ENCODE data around the gene CCDC3.

Gene CCDC3

DNA sequence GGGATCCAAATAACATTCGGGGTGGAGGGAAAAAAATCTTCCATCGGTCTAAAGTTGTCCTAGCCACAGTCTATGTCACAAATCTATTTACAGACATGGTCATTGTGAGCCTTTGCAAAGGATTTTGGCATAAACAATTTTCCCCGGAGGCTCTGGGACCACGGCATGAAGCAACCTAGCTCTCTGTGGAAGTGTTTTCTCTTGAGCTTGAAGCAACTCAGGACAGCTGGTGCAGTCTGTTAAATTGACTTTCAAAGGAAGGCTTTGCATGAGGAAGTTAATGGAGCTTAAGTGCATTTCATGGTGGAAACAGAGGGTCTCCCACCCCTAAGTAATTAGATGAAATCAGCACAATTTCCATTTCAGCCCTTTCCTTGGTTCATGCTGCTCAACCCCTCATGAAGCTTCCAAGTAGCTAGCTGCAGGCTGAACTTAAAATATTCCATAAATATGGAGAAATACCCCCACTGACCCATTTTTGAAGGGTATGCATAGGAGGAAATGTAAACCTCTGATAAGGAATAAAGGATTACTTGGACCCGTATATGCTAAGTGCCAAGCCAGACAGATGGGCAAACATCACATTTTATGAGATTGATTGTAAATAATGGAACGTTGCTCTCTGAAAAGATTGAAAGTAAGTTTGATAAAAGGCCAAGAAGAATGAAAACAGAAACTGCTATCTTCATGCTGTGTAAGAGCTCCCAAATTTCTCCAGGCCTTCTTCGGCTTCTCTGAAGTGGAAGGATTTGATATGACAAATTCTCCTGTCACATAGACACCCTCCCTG lies 39.9 kb downstream of the CCDC3 start:
- Histone ChIP-seq H3K9me3 (ENCODE audit: control insufficient read depth, low read length) (peaks cover 9% of the 10 kb centered on the region), H3K4me3 (ENCODE audit: low read length) (no peak overlapping the region), H3K36me3 (ENCODE audit: control insufficient read depth, insufficient read depth, low read length, severe bottlenecking) (no peaks in the 10 kb centered on the region), H3K9ac (ENCODE audit: low read length) (no peak overlapping the region), H3K27me3 (replicated peaks; ENCODE audit: control insufficient read depth, insufficient read depth, low read length) (peaks cover 13% of the 10 kb centered on the region), H3K4me1 (ENCODE audit: control insufficient read depth, insufficient read depth, low read length) (no peaks in the 10 kb centered on the region)
- no peak for DNase-seq (ENCODE audit: low read depth)

DNA sequence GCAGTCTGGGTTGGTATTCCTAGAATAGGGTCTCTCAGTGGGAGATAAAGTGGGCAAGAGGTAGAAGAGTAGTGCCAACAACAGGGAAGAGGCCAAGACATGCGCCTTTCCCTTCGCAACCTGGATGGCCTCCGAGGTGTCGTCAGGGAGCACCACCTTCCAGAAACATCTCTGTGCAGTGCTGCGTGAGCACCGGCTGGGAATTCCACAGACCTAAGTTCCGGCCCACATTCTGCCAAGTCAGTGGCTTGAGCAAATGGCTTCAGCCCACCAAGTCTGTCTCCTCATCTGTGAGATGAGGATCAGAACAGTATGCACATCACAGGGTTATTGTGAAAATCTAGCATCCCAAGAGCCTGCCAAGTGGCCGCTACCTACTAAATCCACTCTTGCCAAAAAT lies 40.6 kb downstream of the CCDC3 start:
- H3K4me3 ChIP-seq (ENCODE audit: low read length), result no peak overlapping the region
- H3K36me3 ChIP-seq (ENCODE audit: control insufficient read depth, insufficient read depth, low read length, severe bottlenecking), result no peaks in the 10 kb centered on the region
- no peak overlapping the region for H3K9ac ChIP-seq (ENCODE audit: low read length)
- no peak for DNase-seq (ENCODE audit: low read depth)
- no peaks in the 10 kb centered on the region for H3K4me1 ChIP-seq (ENCODE audit: control insufficient read depth, insufficient read depth, low read length)
- H3K27me3 ChIP-seq (replicated peaks; ENCODE audit: control insufficient read depth, insufficient read depth, low read length), result peaks cover 13% of the 10 kb centered on the region
- peaks cover 4% of the 10 kb centered on the region for H3K9me3 ChIP-seq (ENCODE audit: control insufficient read depth, low read length)

DNA sequence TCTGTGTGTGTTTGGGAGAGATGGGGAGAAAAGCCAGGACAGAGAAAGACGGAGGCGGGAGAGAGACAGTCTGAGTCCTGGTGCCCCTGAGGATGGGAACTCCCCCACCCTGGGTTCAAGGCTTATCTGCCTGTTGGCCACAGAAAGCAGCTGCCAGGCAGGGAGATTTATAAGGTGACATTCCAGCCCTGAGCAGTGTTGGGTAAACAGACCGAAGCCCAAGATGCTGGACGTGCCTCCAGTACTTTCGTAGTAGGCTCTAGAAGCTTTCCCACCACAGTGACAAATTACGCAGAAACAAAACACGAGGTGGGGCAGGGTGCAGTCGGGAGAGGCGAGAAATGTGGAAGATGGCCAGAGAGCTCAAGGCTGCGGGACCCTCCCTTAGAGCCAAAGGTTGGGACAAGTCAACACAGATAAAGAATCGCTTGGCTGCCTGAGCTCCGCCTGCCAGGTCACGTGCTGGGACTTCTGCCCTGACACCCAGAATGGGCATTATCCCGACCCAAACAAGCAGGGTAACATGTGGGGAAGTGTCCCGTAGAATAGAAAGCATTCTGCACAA lies 41.1 kb downstream of the CCDC3 start:
- H3K4me3 ChIP-seq (ENCODE audit: low read length), result no peak overlapping the region
- peaks cover 13% of the 10 kb centered on the region for H3K27me3 ChIP-seq (replicated peaks; ENCODE audit: control insufficient read depth, insufficient read depth, low read length)
- H3K9me3 ChIP-seq (ENCODE audit: control insufficient read depth, low read length), result peaks cover 4% of the 10 kb centered on the region
- H3K4me1 ChIP-seq (ENCODE audit: control insufficient read depth, insufficient read depth, low read length), result no peaks in the 10 kb centered on the region
- no peak overlapping the region for H3K9ac ChIP-seq (ENCODE audit: low read length)
- no peaks in the 10 kb centered on the region for H3K36me3 ChIP-seq (ENCODE audit: control insufficient read depth, insufficient read depth, low read length, severe bottlenecking)
- no peak for DNase-seq (ENCODE audit: low read depth)

DNA sequence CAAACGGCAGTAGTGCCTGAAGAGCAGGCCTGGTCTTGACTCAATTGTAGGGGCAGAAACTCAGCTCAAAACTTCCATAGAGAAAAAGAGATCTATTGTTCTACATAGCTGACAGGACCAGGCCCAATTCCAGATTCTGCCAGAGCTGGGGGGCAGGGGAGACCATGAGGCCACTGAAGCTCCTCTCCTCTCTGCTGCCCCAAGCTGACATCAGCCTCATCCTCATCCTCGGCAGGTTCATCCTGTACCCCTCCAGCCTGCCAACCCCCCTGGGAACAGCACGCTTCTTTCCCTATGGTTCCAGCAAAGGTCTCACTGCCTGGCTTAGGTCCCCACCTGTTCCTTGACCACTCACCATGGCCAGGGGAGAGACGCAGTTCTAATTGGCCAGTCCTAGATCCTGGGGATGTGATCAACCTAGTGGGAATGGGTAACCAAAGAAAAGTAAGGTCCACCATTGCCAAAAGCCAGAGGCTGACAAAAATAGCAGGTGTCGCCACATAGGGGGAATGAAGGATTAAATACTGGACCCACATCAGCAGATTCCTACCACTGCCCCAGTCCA lies 42.9 kb downstream of the CCDC3 start:
- H3K9ac ChIP-seq (ENCODE audit: low read length), result no peak overlapping the region

DNA sequence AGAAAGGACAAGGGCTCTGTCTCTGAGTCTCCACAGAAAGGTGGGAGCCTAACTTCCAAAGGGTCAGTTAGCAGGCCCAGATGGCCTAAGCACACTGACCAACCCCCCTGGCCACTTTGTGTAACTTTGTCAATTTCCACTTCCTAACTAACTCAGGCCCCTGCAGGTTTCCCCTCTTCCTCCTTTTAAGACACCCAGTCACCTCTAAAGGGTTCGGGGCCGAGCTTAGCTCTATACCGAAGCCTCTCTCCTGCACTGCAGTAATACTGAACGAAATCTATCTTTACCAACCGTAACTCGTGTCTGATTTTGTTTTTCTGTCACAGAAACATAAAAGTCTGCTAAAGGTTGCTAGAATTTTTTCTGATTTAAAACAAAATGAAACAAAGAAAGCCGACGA lies 44.4 kb downstream of the CCDC3 start:
- no peak for DNase-seq (ENCODE audit: low read depth)

More for the DNA sequence above, 42.9 kb downstream of the CCDC3 start:
- H3K27me3 ChIP-seq (replicated peaks; ENCODE audit: control insufficient read depth, insufficient read depth, low read length), result peaks cover 13% of the 10 kb centered on the region
- no peak overlapping the region for H3K4me3 ChIP-seq (ENCODE audit: low read length)
- H3K4me1 ChIP-seq (ENCODE audit: control insufficient read depth, insufficient read depth, low read length), result no peaks in the 10 kb centered on the region
- DNase-seq (ENCODE audit: low read depth), result no peak
- no peaks in the 10 kb centered on the region for H3K36me3 ChIP-seq (ENCODE audit: control insufficient read depth, insufficient read depth, low read length, severe bottlenecking)
- peaks cover 4% of the 10 kb centered on the region for H3K9me3 ChIP-seq (ENCODE audit: control insufficient read depth, low read length)

DNA sequence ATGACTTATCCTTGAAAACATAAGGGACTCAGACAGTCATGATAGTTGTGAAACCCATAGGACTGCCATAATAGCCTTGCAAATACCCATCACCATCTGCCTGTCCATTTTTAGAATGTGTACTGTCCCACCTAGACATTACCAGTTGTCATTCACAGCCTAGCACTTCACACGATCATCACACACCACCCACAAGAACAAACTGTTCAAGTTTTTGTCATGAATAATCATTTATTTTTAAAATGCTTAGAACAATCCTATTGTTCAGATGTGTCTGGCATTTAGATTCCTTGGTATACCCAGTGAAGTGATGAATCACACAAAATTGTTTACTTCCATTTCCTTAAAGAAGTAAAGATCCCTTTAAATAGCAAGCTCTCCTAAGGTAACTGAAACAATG lies 46.6 kb downstream of the CCDC3 start:
- Histone ChIP-seq H3K36me3 (ENCODE audit: control insufficient read depth, insufficient read depth, low read length, severe bottlenecking) (no peaks in the 10 kb centered on the region), H3K4me1 (ENCODE audit: control insufficient read depth, insufficient read depth, low read length) (no peaks in the 10 kb centered on the region), H3K9me3 (ENCODE audit: control insufficient read depth, low read length) (peaks cover 16% of the 10 kb centered on the region), H3K4me3 (ENCODE audit: low read length) (no peak overlapping the region), H3K27me3 (replicated peaks; ENCODE audit: control insufficient read depth, insufficient read depth, low read length) (no peaks in the 10 kb centered on the region), H3K9ac (ENCODE audit: low read length) (no peak overlapping the region)
- DNase-seq (ENCODE audit: low read depth), result no peak

More for the DNA sequence above, 44.4 kb downstream of the CCDC3 start:
- Histone ChIP-seq H3K4me1 (ENCODE audit: control insufficient read depth, insufficient read depth, low read length) (no peaks in the 10 kb centered on the region), H3K4me3 (ENCODE audit: low read length) (no peak overlapping the region), H3K9ac (ENCODE audit: low read length) (no peak overlapping the region), H3K9me3 (ENCODE audit: control insufficient read depth, low read length) (peaks cover 16% of the 10 kb centered on the region), H3K36me3 (ENCODE audit: control insufficient read depth, insufficient read depth, low read length, severe bottlenecking) (no peaks in the 10 kb centered on the region), H3K27me3 (replicated peaks; ENCODE audit: control insufficient read depth, insufficient read depth, low read length) (peaks cover 13% of the 10 kb centered on the region)

DNA sequence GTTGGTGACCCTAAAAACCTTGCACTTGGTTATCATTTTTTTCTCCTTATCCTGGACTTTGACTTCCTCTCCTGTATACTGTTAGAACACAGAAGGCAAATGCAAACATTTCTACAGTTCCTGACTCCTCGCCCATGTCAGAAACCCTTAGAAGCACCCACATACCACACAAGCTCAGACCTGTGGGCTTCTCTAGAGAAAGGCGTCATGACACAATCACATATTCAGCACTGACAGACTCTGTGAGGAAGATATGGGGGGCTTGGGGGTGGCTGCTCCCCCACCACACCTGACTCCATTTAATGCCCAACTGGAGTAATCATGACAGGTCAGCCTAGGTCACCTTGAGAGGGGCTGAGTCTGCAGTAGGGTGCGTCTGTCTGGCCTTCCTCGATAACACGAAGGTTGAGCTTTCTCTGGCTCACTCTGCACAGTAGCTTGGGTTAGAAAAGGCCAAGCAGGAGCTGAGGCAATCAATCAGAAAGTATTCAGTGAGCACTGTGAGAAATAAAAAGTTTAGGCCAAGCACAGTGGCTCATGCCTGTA lies 50.9 kb downstream of the CCDC3 start:
- no peaks in the 10 kb centered on the region for H3K36me3 ChIP-seq (ENCODE audit: control insufficient read depth, insufficient read depth, low read length, severe bottlenecking)
- peaks cover 12% of the 10 kb centered on the region for H3K9me3 ChIP-seq (ENCODE audit: control insufficient read depth, low read length)
- no peak for DNase-seq (ENCODE audit: low read depth)
- H3K4me3 ChIP-seq (ENCODE audit: low read length), result no peak overlapping the region
- H3K9ac ChIP-seq (ENCODE audit: low read length), result no peak overlapping the region
- H3K27me3 ChIP-seq (replicated peaks; ENCODE audit: control insufficient read depth, insufficient read depth, low read length), result no peaks in the 10 kb centered on the region
- H3K4me1 ChIP-seq (ENCODE audit: control insufficient read depth, insufficient read depth, low read length), result no peaks in the 10 kb centered on the region

DNA sequence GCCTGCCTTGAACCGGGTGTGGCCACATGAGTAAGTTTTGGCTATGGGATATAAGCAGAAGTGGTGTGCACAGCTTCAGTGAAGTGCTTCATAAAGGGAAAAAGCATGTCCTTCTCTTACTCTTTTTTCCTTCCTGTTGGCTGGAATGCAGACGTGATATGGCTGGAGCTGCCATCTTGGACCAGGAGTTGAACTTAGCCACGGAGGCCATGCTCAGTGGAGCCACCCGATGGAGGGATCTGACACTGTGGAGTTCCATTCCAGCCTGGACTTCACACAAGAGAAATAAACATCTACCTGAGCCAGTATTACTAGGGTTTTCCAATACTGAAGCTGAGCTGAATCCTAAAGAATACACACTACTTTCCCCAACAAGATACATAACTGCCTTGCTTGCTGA lies 52.3 kb downstream of the CCDC3 start:
- Histone ChIP-seq H3K27me3 (replicated peaks; ENCODE audit: control insufficient read depth, insufficient read depth, low read length) (no peaks in the 10 kb centered on the region), H3K9me3 (ENCODE audit: control insufficient read depth, low read length) (peaks cover 12% of the 10 kb centered on the region), H3K36me3 (ENCODE audit: control insufficient read depth, insufficient read depth, low read length, severe bottlenecking) (no peaks in the 10 kb centered on the region), H3K4me1 (ENCODE audit: control insufficient read depth, insufficient read depth, low read length) (no peaks in the 10 kb centered on the region), H3K4me3 (ENCODE audit: low read length) (no peak overlapping the region), H3K9ac (ENCODE audit: low read length) (no peak overlapping the region)
- DNase-seq (ENCODE audit: low read depth), result no peak

DNA sequence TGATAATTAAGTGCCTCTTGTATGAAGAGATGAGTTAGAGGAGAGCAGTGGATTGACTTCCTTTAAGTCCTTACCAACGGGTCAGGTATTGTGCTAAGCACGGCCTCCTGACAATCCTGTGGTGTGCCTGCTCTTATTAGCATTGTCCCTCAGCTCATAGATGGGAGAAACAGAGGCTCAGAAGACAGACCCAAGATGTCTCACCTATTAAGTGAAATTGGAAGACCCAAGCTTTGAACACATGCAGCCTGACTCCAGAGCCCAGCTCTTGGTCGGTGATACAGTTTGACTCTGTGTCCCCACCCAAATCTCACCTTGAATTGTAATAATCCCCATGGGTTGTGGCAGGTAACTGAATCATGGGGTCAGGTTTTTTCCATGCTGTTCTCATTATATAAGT lies 53.8 kb downstream of the CCDC3 start:
- H3K9ac ChIP-seq (ENCODE audit: low read length), result no peak overlapping the region
- no peaks in the 10 kb centered on the region for H3K27me3 ChIP-seq (replicated peaks; ENCODE audit: control insufficient read depth, insufficient read depth, low read length)
- no peak for DNase-seq (ENCODE audit: low read depth)
- H3K4me1 ChIP-seq (ENCODE audit: control insufficient read depth, insufficient read depth, low read length), result no peaks in the 10 kb centered on the region
- peaks cover 5% of the 10 kb centered on the region for H3K9me3 ChIP-seq (ENCODE audit: control insufficient read depth, low read length)
- H3K4me3 ChIP-seq (ENCODE audit: low read length), result no peak overlapping the region
- H3K36me3 ChIP-seq (ENCODE audit: control insufficient read depth, insufficient read depth, low read length, severe bottlenecking), result no peaks in the 10 kb centered on the region

DNA sequence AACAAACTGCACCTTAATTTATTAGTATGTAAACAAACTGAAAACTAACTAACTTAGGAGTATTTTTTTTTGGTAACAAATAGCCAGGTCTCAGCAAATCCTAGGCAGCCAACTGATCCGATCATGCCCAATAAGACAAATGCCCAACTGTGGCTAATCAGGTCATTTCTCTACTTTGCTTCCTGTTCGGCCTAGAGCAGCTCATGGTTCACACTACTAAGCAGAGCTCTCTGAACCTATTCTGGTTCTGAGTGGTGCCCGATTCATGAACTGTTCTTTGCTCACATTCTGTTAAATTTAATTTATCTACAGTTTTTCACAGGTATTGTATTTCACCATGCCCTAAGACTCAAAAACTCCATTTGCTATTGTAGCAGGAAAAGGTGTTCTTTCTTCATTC lies 55.1 kb downstream of the CCDC3 start:
- no peak for DNase-seq (ENCODE audit: low read depth)
- Histone ChIP-seq H3K27me3 (replicated peaks; ENCODE audit: control insufficient read depth, insufficient read depth, low read length) (no peaks in the 10 kb centered on the region), H3K4me3 (ENCODE audit: low read length) (no peak overlapping the region), H3K9me3 (ENCODE audit: control insufficient read depth, low read length) (no peaks in the 10 kb centered on the region), H3K36me3 (ENCODE audit: control insufficient read depth, insufficient read depth, low read length, severe bottlenecking) (no peaks in the 10 kb centered on the region), H3K4me1 (ENCODE audit: control insufficient read depth, insufficient read depth, low read length) (peaks cover 13% of the 10 kb centered on the region), H3K9ac (ENCODE audit: low read length) (no peak overlapping the region)

DNA sequence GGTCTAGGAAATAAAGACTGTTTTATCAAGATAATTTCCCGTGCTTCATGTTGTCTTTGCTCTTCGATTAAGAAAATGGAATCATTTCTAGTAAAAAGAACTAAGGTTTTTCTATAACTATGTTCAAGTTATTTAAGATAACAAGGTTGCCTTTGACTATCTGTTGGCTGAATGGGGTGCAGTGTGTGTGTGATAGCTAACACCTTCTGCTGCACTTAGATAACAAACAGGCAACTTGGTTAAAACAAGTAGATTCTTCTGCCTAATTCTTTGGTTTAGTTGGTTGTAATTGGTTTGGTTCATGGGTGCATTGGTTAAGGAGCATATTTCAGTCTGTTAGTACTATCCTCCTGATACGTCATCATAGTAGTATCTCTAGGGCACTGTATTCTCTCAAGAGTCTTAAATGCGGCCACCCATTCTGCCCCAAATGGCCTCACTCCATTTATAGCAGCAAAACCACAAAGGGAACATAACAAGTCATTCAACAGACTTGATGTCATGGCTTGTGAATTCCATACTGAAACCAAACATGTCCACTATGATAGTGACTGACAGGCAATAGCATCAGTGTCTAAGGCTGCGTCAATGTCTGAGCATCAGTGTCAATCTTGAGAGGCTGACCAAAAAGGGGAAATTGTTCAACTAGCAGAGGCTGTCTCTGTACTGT lies 55.7 kb downstream of the CCDC3 start:
- no peak overlapping the region for H3K9ac ChIP-seq (ENCODE audit: low read length)
- H3K27me3 ChIP-seq (replicated peaks; ENCODE audit: control insufficient read depth, insufficient read depth, low read length), result no peaks in the 10 kb centered on the region
- no peaks in the 10 kb centered on the region for H3K9me3 ChIP-seq (ENCODE audit: control insufficient read depth, low read length)
- DNase-seq (ENCODE audit: low read depth), result no peak
- H3K36me3 ChIP-seq (ENCODE audit: control insufficient read depth, insufficient read depth, low read length, severe bottlenecking), result no peaks in the 10 kb centered on the region
- H3K4me1 ChIP-seq (ENCODE audit: control insufficient read depth, insufficient read depth, low read length), result peaks cover 13% of the 10 kb centered on the region
- H3K4me3 ChIP-seq (ENCODE audit: low read length), result no peak overlapping the region
